ENCODE measurements around the gene HECTD4. TPM values are rescaled to one million over a fixed set of nuclear protein-coding genes. Genes with fewer than 3 reads are reported as not detected.
"Not testable (repeated sequence)": the region's sequence is repeated elsewhere in the genome, so short reads cannot be mapped to it uniquely, and the experiment has no call there.

HECTD4 gene
- polyA plus RNA-seq, 4 donors: 35.9 to 68.5 (median 52.6) TPM

- no peak for DNase-seq (ENCODE audit: low read depth in 4 of 4, low spot score in 2 of 4)
These were observed 251.7 kb downstream of the HECTD4 start for GRCh38 chr12:112130441-112130998.

GRCh38 chr12:112126911-112127310 lies 255.3 kb downstream of the HECTD4 start:
- DNase-seq (ENCODE audit: low read depth in 4 of 4, low spot score in 2 of 4): no peak

- DNase-seq (ENCODE audit: low read depth in 4 of 4, low spot score in 2 of 4): no peak
These were observed 256.2 kb downstream of the HECTD4 start for GRCh38 chr12:112126000-112126438.

- DNase-seq (ENCODE audit: low read depth in 4 of 4, low spot score in 2 of 4): peak; percentile 90 to 96 (median 92)
These were observed 256.8 kb downstream of the HECTD4 start, which contains the start of gene TRAFD1 for GRCh38 chr12:112125250-112125999. TRAFD1 (plus strand) TSS chr12:112125560; CDS start chr12:112130523, 4,963 bp downstream.

GRCh38 chr12:112124918-112125249 lies 257.3 kb downstream of the HECTD4 start:
- no peak for DNase-seq (ENCODE audit: low read depth in 4 of 4, low spot score in 2 of 4)

- no peak for DNase-seq (ENCODE audit: low read depth in 4 of 4, low spot score in 2 of 4)
These were observed 259.2 kb downstream of the HECTD4 start for GRCh38 chr12:112122823-112123690.

- DNase-seq (ENCODE audit: low read depth in 4 of 4, low spot score in 2 of 4): no peak
These were observed 260.3 kb downstream of the HECTD4 start for GRCh38 chr12:112121780-112122565.

- no peak for DNase-seq (ENCODE audit: low read depth in 4 of 4, low spot score in 2 of 4)
These were observed 264.5 kb downstream of the HECTD4 start for GRCh38 chr12:112117685-112118084.

- DNase-seq (ENCODE audit: low read depth in 4 of 4, low spot score in 2 of 4): no peak
These were observed 265.8 kb downstream of the HECTD4 start for GRCh38 chr12:112116232-112117060.

GRCh38 chr12:112115259-112116045 lies 266.8 kb downstream of the HECTD4 start:
- no peak for DNase-seq (ENCODE audit: low read depth in 4 of 4, low spot score in 2 of 4)

- no peak for DNase-seq (ENCODE audit: low read depth in 4 of 4, low spot score in 2 of 4)
These were observed 269.7 kb downstream of the HECTD4 start for GRCh38 chr12:112112409-112113133.

- DNase-seq (ENCODE audit: low read depth in 4 of 4, low spot score in 2 of 4): no peak
These were observed 270.3 kb downstream of the HECTD4 start for GRCh38 chr12:112111931-112112330.

GRCh38 chr12:112110787-112111662 lies 271.2 kb downstream of the HECTD4 start:
- not testable (repeated sequence) for DNase-seq (ENCODE audit: low read depth in 4 of 4, low spot score in 2 of 4)

Data from left renal cortex interstitium (tissue), 4 donors.